Measurements from ENCODE around the gene ASB2. TPM values are rescaled to one million over a fixed set of nuclear protein-coding genes. Genes with fewer than 3 reads are reported as not detected.

ASB2 gene
- total and polyA plus RNA-seq, 2 of the 13 experiments (the other 11 are each of a cell fraction or from before 2014, with no cell fraction given), result 0.82 to 4.1 TPM

DNA sequence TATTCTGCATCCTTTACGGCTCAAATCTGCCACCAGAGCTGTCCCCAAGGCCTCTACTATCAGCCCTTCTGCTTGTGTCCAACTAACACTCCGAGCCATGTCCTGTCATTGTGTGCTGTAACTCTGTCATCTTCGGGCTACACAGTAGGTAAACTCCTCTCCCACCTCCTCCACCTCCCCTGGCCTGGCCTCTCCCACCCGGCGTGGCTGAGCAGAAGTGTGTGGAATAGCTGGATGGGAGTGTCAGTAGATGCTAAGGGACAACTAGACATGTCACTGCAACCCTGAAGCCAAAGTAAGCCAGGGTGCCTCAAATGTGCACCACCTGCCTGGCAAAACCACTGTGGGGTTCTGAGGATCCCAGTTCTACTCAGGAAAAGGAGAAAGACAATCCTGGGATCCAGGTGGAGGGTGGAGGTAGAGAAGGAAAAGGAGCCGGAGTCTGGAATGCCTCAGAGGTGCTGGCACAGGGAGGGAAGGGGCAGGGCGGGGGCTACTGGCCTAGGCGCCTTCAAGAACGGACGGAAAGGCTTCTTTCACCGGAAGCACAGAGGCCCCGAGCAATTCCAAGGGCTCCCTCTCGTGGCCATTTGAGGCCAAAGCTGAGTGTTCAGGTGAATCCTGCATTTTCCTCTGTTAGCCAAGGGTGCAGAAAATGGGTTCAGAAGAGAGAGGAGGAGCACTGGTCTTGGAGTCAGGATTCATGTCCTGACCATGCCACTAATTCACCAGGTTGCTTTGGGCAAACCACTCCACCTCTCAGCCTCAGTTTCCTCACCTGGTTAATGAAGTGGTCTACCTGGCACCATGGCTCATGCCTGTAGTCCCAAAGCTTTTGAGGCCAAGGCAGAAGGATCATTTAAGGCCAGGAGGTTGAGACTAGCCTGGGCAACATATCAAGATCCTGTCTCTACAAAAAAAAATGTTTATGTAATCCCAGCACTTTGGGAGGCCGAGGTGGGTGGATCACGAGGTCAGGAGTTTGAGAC, 69.7 kb downstream of the ASB2 start (continued):
- TF ChIP-seq, protein P1, sequence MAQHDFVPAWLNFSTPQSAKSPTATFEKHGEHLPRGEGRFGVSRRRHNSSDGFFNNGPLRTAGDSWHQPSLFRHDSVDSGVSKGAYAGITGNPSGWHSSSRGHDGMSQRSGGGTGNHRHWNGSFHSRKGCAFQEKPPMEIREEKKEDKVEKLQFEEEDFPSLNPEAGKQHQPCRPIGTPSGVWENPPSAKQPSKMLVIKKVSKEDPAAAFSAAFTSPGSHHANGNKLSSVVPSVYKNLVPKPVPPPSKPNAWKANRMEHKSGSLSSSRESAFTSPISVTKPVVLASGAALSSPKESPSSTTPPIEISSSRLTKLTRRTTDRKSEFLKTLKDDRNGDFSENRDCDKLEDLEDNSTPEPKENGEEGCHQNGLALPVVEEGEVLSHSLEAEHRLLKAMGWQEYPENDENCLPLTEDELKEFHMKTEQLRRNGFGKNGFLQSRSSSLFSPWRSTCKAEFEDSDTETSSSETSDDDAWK (CRISPR knock-in tag; IDR thresholded peaks at IDR 0.05), result no peak
- TF ChIP-seq GFI1 (CRISPR knock-in tag; IDR thresholded peaks at IDR 0.05; ENCODE audit: borderline replicate concordance) (0 out of 2 replicates have a peak, but pooled peaks have one; percentile 29), ARID2 (CRISPR knock-in tag; IDR thresholded peaks at IDR 0.05; ENCODE audit: borderline replicate concordance) (no peak), IKZF1 (IDR thresholded peaks at IDR 0.05) (no peak), NR3C1 (CRISPR knock-in tag; IDR thresholded peaks at IDR 0.05) (no peak), ZNF652 (CRISPR knock-in tag; IDR thresholded peaks at IDR 0.05; ENCODE audit: borderline replicate concordance, low read depth) (no peak), ZNF75D (CRISPR knock-in tag; IDR thresholded peaks at IDR 0.05; ENCODE audit: borderline replicate concordance) (no peak), ZNF564 (CRISPR knock-in tag; IDR thresholded peaks at IDR 0.05) (no peak), ZNF556 (CRISPR knock-in tag; IDR thresholded peaks at IDR 0.05; ENCODE audit: borderline replicate concordance) (0 out of 2 replicates have a peak, but pooled peaks have one; percentile 49), POLR2A (IDR thresholded peaks at IDR 0.05; ENCODE audit: insufficient read depth in 1 of 2, low read depth in 2 of 2, low read length in 2 of 2) (no peak), GABPA (IDR thresholded peaks at IDR 0.05; ENCODE audit: low read depth, low read length) (no peak), GABPA (CRISPR knock-in tag; IDR thresholded peaks at IDR 0.05; ENCODE audit: low read depth) (peak; percentile 81), ZFP82 (CRISPR knock-in tag; IDR thresholded peaks at IDR 0.05; ENCODE audit: borderline replicate concordance) (no peak), ZNF766 (CRISPR knock-in tag; IDR thresholded peaks at IDR 0.05; ENCODE audit: borderline replicate concordance) (no peak)
- TF ChIP-seq, protein P2, sequence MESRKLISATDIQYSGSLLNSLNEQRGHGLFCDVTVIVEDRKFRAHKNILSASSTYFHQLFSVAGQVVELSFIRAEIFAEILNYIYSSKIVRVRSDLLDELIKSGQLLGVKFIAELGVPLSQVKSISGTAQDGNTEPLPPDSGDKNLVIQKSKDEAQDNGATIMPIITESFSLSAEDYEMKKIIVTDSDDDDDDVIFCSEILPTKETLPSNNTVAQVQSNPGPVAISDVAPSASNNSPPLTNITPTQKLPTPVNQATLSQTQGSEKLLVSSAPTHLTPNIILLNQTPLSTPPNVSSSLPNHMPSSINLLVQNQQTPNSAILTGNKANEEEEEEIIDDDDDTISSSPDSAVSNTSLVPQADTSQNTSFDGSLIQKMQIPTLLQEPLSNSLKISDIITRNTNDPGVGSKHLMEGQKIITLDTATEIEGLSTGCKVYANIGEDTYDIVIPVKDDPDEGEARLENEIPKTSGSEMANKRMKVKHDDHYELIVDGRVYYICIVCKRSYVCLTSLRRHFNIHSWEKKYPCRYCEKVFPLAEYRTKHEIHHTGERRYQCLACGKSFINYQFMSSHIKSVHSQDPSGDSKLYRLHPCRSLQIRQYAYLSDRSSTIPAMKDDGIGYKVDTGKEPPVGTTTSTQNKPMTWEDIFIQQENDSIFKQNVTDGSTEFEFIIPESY (CRISPR knock-in tag; IDR thresholded peaks at IDR 0.05), result peak; percentile 73
- TF ChIP-seq, protein P3, sequence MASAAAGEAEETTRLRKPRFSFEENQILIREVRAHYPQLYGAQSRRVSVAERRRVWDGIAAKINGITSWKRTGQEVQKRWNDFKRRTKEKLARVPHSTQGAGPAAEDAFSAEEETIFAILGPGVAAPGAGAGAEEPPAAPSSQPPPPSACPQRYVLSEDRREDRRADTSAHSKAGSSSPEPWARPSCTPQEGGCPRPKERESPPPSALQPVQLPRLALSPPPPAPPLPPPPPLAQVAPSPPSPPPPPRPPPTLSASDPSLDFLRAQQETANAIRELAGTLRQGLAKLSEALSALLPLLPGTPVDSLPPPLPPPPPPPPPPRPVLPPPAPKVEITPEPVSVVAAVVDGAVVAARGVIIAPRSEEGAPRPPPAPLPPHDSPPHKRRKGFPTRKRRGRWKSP (CRISPR knock-in tag; IDR thresholded peaks at IDR 0.05), result no peak
- TF ChIP-seq, protein P4, sequence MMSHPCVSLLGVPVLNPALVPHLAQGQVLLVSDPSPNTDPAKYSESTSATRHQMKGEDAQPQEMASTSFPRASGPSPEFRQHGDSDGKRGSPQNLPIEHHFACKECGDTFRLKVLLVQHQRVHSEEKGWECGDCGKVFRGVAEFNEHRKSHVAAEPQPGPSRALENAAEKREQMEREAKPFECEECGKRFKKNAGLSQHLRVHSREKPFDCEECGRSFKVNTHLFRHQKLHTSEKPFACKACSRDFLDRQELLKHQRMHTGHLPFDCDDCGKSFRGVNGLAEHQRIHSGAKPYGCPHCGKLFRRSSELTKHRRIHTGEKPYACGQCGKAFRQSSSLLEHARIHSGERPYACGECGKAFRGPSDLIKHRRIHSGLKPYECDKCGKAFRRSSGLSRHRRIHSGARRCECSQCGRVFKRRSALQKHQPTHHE (CRISPR knock-in tag; IDR thresholded peaks at IDR 0.05; ENCODE audit: borderline replicate concordance), result no peak
- TF ChIP-seq, protein P5, sequence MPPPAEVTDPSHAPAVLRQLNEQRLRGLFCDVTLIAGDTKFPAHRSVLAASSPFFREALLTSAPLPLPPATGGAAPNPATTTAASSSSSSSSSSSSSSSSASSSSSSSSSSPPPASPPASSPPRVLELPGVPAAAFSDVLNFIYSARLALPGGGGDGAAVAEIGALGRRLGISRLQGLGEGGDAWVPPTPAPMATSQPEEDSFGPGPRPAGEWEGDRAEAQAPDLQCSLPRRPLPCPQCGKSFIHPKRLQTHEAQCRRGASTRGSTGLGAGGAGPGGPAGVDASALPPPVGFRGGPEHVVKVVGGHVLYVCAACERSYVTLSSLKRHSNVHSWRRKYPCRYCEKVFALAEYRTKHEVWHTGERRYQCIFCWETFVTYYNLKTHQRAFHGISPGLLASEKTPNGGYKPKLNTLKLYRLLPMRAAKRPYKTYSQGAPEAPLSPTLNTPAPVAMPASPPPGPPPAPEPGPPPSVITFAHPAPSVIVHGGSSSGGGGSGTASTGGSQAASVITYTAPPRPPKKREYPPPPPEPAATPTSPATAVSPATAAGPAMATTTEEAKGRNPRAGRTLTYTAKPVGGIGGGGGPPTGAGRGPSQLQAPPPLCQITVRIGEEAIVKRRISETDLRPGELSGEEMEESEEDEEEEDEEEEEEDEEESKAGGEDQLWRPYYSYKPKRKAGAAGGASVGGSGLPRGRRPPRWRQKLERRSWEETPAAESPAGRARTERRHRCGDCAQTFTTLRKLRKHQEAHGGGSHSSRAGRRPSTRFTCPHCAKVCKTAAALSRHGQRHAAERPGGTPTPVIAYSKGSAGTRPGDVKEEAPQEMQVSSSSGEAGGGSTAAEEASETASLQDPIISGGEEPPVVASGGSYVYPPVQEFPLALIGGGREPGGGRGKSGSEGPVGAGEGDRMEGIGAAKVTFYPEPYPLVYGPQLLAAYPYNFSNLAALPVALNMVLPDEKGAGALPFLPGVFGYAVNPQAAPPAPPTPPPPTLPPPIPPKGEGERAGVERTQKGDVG (CRISPR knock-in tag; IDR thresholded peaks at IDR 0.05; ENCODE audit: borderline replicate concordance), result peak; percentile 98; the same call in 1 of the 2 replicates
